IPS-20b (cell line): Measurements from ENCODE around the gene TSSK6.

Experiments used
- H3K27ac ChIP-seq: one replicate; pipeline ENCODE4 v1.5.1; 2013; ENCODE audit warnings: low read length
- H3K27me3 ChIP-seq: 2 replicates; pipeline ENCODE4 v1.6.1; 2013; ENCODE audit warnings: mild to moderate bottlenecking, low read length, inconsistent platforms; ENCODE audit not compliant: insufficient read depth
- H3K36me3 ChIP-seq: 2 replicates; pipeline ENCODE4 v1.6.1; 2013; ENCODE audit warnings: low read depth, mild to moderate bottlenecking, inconsistent platforms, low read length, moderate library complexity; ENCODE audit not compliant: insufficient read depth
- H3K4me1 ChIP-seq: 2 replicates; pipeline ENCODE4 v1.6.1; 2013; ENCODE audit warnings: mild to moderate bottlenecking, control low read depth, inconsistent platforms, low read length, moderate library complexity; ENCODE audit not compliant: insufficient read depth
- H3K4me3 ChIP-seq: 2 replicates; pipeline ENCODE4 v1.5.1; 2013; ENCODE audit warnings: mild to moderate bottlenecking, low read length, inconsistent platforms
- H3K9ac ChIP-seq: 2 replicates; pipeline ENCODE4 v1.6.1; 2013; ENCODE audit warnings: low read depth, mild to moderate bottlenecking, inconsistent platforms, low read length, moderate library complexity
- H3K9me3 ChIP-seq: 2 replicates; pipeline ENCODE4 v1.6.1; 2013; ENCODE audit warnings: mild to moderate bottlenecking, low read depth, low read length, inconsistent platforms; ENCODE audit not compliant: insufficient read depth

TSSK6 gene

DNA sequence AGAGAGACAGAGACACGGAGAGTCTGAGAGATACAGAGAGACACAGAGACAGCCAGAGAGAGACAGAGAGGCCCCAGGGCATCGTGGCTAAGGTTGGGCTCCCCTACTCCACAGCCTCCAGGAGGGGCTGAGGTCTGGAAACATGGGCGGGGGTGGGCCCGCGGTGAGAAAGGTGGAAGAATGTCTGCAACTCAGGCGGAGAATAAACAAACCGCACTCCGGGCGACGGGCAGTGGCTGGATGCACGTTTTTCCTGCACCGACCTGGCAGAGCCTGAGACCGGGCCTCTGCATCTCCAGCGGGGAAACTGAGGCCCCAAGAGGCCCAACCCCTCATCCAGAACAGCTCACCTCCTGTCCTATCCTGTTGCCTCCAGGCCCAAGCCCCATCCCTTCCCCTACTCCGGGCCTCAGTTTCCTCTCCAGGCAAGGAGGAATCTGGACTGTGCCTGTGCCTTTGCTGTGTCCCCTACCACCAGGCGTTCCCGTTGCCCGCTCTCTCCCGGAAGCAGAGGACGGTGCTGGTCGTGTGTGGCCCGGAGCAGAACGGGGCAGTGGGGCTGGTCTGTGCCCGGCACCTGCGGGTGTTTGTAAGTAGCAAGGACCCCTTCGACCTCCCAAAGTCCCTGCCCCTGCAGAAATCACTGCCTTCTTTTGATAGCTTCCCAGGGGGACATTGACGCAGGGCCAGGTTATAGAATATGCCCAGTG lies 19.4 kb upstream of the TSSK6 start:
- Histone ChIP-seq H3K36me3 (peaks cover 4% of the 10 kb centered on the region), H3K27me3 (peaks cover 52% of the 10 kb centered on the region), H3K4me3 (no peak overlapping the region), H3K9ac (no peak overlapping the region), H3K9me3 (no peaks in the 10 kb centered on the region), H3K27ac (no peak overlapping the region), H3K4me1 (peaks cover 2% of the 10 kb centered on the region)

DNA sequence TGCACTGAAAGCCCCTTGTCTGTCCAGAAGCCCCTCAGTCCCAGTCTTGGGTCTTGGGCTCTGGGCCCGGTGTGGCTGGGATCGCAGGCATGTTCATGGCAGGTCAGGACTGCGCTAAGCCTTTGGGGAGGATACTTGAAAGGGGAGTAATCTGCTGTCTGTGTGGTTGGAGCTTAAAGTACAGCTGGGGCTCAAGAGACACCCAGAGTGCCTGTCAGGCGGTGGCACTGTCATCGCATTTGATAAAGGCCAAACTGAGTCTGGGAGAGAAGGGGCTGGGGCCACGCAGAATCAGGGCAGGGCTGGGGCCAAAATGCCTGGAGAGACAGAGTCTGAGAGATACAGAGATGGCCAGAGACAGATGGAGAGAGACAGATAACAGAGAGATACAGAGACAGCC lies 18.5 kb upstream of the TSSK6 start:
- Histone ChIP-seq H3K36me3 (peaks cover 11% of the 10 kb centered on the region), H3K4me1 (peaks cover 3% of the 10 kb centered on the region), H3K27me3 (peaks cover 43% of the 10 kb centered on the region), H3K9me3 (no peaks in the 10 kb centered on the region), H3K27ac (no peak overlapping the region), H3K4me3 (no peak overlapping the region), H3K9ac (no peak overlapping the region)

DNA sequence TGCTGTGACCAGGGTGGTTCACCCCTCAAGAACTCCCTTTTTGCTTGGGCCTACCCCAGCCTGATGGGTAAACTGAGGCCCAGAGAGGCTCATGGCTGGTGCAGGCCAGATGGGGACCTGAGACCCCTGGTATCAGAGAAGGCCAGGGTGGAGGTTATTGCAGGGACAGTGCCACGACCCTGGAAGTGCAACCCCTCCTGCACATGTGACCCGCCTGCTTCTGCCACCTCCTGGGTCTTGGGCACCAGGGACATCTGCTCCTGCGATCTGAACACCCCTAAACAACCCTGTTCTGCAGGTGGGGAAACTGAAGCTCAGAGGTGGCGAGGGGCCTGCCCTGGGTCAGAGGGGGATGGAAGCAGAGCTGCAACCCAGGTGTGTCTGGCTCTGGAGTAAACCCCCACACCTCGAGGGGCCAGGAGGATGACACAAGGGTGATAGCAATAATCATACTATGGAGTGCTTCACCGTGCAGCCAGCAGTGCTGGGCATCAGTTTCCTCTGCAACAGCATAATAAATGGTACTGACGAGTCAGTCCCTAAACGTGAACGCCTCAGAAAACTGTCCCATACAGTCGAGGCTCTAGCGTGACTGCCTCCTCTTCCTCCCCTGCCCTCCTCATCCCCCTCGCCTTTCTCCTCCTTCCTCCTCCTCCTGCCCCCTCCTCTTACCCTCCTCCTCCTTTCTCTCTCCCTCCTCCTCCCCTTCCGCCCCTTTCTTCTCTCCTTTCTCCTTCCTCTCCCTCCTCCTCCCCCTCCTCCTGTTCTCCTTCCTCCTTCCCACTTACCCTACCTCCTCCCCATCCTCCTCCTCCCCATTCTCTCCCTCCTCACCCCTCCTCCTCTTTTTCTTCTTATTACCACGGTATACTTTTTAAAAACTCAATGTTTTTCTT lies 17.7 kb upstream of the TSSK6 start:
- no peak overlapping the region for H3K27ac ChIP-seq
- H3K36me3 ChIP-seq, result peaks cover 16% of the 10 kb centered on the region
- H3K9ac ChIP-seq, result no peak overlapping the region
- H3K4me1 ChIP-seq, result peaks cover 3% of the 10 kb centered on the region
- H3K4me3 ChIP-seq, result no peak overlapping the region
- peaks cover 35% of the 10 kb centered on the region for H3K27me3 ChIP-seq
- no peaks in the 10 kb centered on the region for H3K9me3 ChIP-seq

DNA sequence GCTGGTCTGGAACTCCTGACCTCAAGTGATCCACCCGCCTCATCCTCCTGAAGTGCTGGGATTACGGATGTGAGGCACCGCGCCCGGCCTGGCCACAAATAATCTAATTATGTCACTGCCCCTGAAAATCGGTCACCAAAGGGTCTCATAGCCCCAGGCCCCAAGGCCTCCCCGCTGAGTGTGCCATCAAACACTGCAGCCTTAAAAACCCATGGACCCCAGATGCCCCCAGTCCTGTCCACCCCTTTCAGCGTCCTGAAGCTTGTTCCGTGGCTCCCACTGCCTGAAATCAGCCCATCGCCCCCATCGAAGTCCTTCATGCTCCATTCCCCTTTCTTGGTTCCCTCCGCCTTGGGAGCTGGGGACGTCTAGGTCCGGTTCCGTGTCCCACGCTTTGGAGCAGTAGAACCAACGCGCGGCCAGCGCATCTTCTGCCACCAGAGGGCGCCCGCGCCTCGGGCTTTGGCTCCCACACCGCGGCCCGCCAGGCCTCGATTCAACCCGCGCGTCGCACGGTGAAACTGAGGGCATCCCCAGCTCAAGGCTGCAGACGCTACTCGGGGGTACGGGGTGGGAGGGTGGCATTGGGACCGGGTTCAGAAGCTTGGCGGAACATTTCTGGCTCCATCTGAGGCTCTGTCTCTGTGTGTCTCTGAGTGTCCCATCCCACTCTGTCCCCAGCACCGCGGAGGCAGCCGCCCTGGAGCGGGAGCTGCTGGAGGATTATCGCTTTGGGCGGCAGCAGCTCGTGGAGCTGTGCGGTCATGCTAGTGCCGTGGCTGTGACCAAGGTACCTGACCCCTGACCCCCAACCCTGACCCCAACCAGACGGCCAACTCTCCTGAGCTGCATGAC lies 16.8 kb upstream of the TSSK6 start:
- Histone ChIP-seq H3K9me3 (no peaks in the 10 kb centered on the region), H3K36me3 (peaks cover 25% of the 10 kb centered on the region), H3K27ac (no peak overlapping the region), H3K9ac (no peak overlapping the region), H3K4me1 (peaks cover 3% of the 10 kb centered on the region), H3K27me3 (peaks cover 26% of the 10 kb centered on the region), H3K4me3 (no peak overlapping the region)

DNA sequence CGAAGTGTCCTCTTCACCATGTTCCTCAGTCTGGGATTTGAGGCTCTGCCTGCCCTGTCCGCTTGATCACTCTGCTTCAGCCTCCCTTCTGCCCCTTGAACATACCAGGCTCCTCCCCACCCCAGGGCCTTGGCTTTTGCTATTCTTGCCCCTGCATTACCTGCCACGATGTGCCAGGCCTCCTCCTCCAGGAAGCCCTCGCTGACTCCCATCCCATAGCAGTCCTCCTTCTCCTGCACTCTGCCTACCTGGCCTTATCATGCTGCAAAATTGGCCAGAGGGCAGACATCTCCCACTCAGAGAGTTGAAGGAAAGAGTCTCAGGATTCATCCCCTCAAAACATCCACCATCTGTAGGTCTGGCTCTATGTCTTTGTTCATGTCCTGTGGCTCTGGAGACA lies 15.5 kb upstream of the TSSK6 start:
- H3K27me3 ChIP-seq, result peaks cover 20% of the 10 kb centered on the region
- H3K36me3 ChIP-seq, result peaks cover 32% of the 10 kb centered on the region
- H3K9ac ChIP-seq, result no peak overlapping the region
- H3K4me3 ChIP-seq, result no peak overlapping the region
- no peak overlapping the region for H3K27ac ChIP-seq
- H3K4me1 ChIP-seq, result peaks cover 3% of the 10 kb centered on the region
- no peaks in the 10 kb centered on the region for H3K9me3 ChIP-seq

DNA sequence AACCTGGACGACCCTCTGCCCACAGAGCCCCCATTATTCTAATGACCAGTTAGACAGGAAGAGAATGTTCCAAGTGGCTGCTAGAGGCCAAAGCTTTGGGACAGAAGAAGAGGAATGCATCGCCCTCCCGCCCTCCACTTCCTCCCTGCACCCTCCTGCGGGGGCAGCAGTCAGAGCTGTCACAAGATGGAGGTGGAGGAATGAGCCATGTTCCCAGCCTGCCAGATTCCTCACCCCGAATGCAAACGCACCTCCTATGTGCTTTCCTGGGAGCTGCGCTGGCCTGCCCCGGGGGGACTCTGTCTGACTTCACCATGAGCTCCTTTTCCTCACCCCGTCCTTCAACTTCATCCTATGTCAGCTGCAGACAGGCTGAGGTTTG lies 15.1 kb upstream of the TSSK6 start:
- H3K4me3 ChIP-seq, result no peak overlapping the region
- no peak overlapping the region for H3K27ac ChIP-seq
- H3K9ac ChIP-seq, result no peak overlapping the region
- H3K27me3 ChIP-seq, result peaks cover 20% of the 10 kb centered on the region
- H3K4me1 ChIP-seq, result peaks cover 3% of the 10 kb centered on the region
- no peaks in the 10 kb centered on the region for H3K9me3 ChIP-seq
- H3K36me3 ChIP-seq, result peaks cover 35% of the 10 kb centered on the region

DNA sequence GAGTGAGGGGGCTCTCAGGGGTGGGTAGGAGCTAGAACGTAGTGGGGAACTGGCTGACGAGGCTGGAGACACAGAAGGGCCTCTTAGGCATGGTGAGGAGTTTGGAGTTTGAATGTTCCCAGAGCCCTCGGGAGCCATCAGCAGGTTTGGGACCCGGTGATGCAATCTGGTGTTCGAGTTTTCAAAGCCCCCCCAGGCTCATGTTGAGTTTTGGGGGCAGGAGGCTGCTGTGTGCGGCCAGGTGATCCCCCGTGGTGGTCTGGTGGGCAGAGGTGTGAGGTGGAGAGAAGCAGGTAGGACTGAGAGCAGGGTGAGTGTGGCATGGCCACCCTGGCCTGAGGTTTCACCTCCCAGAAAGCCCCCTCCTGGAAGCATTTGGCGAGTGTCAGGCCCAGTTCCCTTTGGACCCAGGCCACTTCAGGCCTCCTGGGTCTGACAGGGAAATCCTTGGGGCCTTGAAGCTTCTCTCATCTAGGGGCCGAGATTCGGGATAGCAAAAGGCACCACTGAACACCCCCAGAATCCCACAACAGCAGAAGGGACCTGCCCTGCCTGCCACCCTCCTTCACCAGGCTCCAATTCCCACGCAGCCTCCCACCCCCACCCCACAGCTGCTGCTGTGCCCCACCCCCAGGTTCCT lies 14.6 kb upstream of the TSSK6 start:
- Histone ChIP-seq H3K9me3 (no peaks in the 10 kb centered on the region), H3K9ac (no peak overlapping the region), H3K27me3 (peaks cover 20% of the 10 kb centered on the region), H3K4me1 (peaks cover 3% of the 10 kb centered on the region), H3K27ac (no peak overlapping the region), H3K36me3 (peaks cover 35% of the 10 kb centered on the region), H3K4me3 (no peak overlapping the region)

DNA sequence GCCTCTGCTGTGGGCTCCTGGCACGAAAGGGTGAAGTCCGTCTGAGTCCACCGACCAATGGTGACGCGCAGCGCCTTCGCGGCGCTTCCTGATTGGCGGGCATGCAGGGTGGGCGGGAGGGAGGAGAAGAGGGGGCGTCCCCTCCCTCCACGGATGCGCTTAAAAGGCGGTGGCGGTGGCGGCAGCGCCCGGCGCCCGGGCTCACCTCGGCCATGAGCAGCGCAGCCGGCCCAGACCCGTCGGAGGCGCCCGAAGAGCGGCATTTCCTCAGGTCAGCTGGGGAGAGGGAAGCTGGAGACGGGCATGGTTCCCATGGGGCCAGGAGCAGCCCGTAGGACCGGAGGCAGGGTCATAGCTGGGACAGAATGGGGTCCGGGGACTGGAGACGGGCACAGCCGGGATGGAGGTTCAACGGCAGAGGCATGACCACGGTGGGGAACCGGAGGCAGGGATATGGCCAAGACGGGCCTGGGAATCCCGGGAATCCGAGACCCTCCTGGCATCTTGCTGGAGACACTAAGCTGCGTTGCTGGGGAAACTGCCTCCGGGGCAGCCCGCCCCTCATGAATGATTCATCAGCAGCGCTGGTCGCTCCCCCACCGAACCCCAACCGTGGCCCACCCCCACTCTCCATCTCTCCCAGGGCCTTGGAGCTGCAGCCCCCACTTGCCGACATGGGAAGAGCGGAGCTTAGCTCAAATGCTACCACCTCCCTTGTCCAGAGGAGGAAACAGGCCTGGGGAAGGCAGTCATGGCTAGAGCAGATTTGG lies 13.6 kb upstream of the TSSK6 start, which contains the start of gene YJEFN3:
Gene YJEFN3 (plus strand): TSS at position 191 of the 770 bp plus-strand sequence. CDS start 22 bp downstream, at position 213.
- no peak within 1 kb of the TSS for H3K27ac ChIP-seq
- no peaks in the 10 kb centered on the region for H3K9me3 ChIP-seq
- H3K4me3 ChIP-seq, result no peak within 1 kb of the TSS
- no peak within 1 kb of the TSS for H3K9ac ChIP-seq
- peaks cover 3% of the 10 kb centered on the region for H3K4me1 ChIP-seq
- peaks cover 40% of the 10 kb centered on the region for H3K36me3 ChIP-seq
- H3K27me3 ChIP-seq, result peaks cover 14% of the 10 kb centered on the region

DNA sequence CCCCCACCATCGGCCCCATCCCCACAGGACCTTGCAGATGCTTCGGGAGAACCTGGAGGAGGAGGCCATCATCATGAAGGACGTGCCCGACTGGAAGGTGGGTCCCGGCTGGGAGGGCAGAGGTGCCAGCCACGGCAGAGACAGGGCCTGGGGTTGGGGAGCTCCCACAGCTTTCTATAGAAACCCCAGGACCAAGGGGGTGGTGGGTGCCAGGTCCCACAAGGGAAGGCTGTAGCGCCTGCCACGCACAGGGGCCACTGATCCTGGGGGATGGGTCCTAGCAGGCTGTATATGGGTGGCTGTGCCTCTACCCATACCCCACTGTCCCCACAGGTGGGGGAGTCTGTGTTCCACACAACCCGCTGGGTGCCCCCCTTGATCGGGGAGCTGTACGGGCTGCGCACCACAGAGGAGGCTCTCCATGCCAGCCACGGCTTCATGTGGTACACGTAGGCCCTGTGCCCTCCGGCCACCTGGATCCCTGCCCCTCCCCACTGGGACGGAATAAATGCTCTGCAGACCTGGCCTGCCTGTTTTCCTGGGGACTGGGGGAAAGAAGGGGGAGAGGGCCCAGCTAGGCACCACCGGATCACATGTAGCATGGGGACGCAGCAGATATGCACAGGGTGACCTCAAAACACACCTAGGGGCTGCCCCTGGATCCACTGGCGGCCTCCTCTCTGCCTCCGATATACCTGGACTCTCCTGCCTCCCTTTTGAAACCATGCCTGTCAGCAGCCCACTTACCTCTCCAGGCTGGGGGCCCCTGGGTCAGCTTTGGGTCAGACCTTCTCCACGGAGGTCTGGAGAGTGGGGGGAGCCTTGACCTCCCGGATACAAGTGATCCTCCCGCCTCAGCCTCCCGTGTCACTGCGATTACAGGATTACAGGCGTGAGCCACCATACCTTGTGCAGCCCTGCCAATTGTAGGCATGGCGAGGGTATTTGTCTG lies 12.6 kb upstream of the TSSK6 start:
- Histone ChIP-seq H3K36me3 (peaks cover 42% of the 10 kb centered on the region), H3K9ac (no peak overlapping the region), H3K9me3 (no peaks in the 10 kb centered on the region), H3K4me1 (peaks cover 3% of the 10 kb centered on the region), H3K27ac (no peak overlapping the region), H3K4me3 (no peak overlapping the region), H3K27me3 (peaks cover 5% of the 10 kb centered on the region)

DNA sequence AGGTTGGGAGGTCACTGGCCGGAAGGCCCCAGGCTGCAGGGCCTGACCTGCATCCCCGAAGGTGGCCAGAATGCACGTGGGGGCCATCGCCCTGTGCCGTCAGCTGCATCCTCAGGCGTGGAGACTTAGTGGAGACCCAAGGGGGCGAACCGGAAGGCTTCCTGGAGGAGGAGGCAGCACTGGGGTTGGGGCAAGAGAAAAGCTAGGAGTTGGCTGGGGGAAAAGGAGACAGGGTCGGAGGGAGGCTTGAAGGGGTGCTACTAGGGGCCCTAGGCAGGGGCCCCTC lies 12.0 kb upstream of the TSSK6 start:
- H3K36me3 ChIP-seq, result peaks cover 42% of the 10 kb centered on the region
- no peak overlapping the region for H3K27ac ChIP-seq
- H3K9ac ChIP-seq, result no peak overlapping the region
- H3K4me3 ChIP-seq, result no peak overlapping the region
- no peaks in the 10 kb centered on the region for H3K27me3 ChIP-seq
- H3K9me3 ChIP-seq, result no peaks in the 10 kb centered on the region
- H3K4me1 ChIP-seq, result peaks cover 3% of the 10 kb centered on the region
